Neural cell (in vitro differentiated cells): ENCODE data around the gene GRM6.

Source experiments
- CTCF ChIP-seq: fragments of 450-650 bp; IDR thresholded peaks from 2 replicates; pipeline ENCODE4 v1.5.1; 2014; ENCODE audit warnings: antibody characterized with exemption, mild to moderate bottlenecking, moderate library complexity; ENCODE audit not compliant: poor library complexity, severe bottlenecking
- EP300 ChIP-seq: fragments of 450-650 bp; conservative IDR thresholded peaks from 2 replicates; pipeline ENCODE4 v1.6.1; 2014; ENCODE audit warnings: antibody characterized with exemption, mild to moderate bottlenecking, moderate library complexity; ENCODE audit not compliant: poor library complexity, severe bottlenecking
- EZH2 ChIP-seq: fragments of 200-600, 300-800 bp; shearing (Covaris generic), sonication (generic); IDR thresholded peaks from 2 replicates; pipeline ENCODE4 v1.6.1; 2014; ENCODE audit warnings: antibody characterized with exemption, low read length, borderline replicate concordance, mild to moderate bottlenecking; ENCODE audit not compliant: insufficient read depth, poor library complexity, severe bottlenecking
- POLR2AphosphoS5 ChIP-seq: IDR thresholded peaks from 2 replicates; pipeline ENCODE4 v1.6.1; 2012
- RAD21 ChIP-seq: fragments of 450-650 bp; conservative IDR thresholded peaks from 2 replicates; pipeline ENCODE4 v1.6.1; 2014; ENCODE audit warnings: antibody characterized with exemption, mild to moderate bottlenecking, moderate library complexity
- SMC3 ChIP-seq: fragments of 450-650 bp; conservative IDR thresholded peaks from 2 replicates; pipeline ENCODE4 v1.6.1; 2014; ENCODE audit warnings: antibody characterized with exemption, mild to moderate bottlenecking, moderate library complexity; ENCODE audit not compliant: poor library complexity
- TAF1 ChIP-seq: IDR thresholded peaks from 2 replicates; pipeline ENCODE4 v1.6.1; 2012; ENCODE audit warnings: low read depth

GRCh38 chr5:179044765-179045164 is 49.6 kb upstream of the GRM6 start:
- TF ChIP-seq EZH2 (no peak), CTCF (no peak), POLR2AphosphoS5 (no peak), SMC3 (no peak), EP300 (no peak), RAD21 (no peak), TAF1 (no peak)
